Esophagus squamous epithelium (tissue), 4 donors: ENCODE results near the gene AOPEP.

ENCODE experiments used
- POLR2A ChIP-seq, 4 donors: fragments of 450-650 bp; IDR thresholded peaks; one replicate each; pipeline ENCODE4 v1.6.1; 2017; ENCODE audit warnings: antibody characterized with exemption in 4 of 4, mild to moderate bottlenecking in 4 of 4, moderate library complexity in 3 of 4
- TF ChIP-seq, protein P1 (sequence below), 6 experiments: fragments of 450-650 bp in 4 of 6; fragments of 200-600 bp in 2 of 6; sonication (generic) in 2 of 6; IDR thresholded peaks; one replicate each; pipeline ENCODE4 v1.5.1; 2016 to 2019; ENCODE audit warnings: antibody characterized with exemption in 6 of 6, mild to moderate bottlenecking in 4 of 6, moderate library complexity in 4 of 6

GRCh38 chr9:94714494-94714893, 12.0 kb upstream of the AOPEP start:
- TF ChIP-seq POLR2A (IDR thresholded peaks at IDR 0.05) = no peak
- TF ChIP-seq, protein P1, sequence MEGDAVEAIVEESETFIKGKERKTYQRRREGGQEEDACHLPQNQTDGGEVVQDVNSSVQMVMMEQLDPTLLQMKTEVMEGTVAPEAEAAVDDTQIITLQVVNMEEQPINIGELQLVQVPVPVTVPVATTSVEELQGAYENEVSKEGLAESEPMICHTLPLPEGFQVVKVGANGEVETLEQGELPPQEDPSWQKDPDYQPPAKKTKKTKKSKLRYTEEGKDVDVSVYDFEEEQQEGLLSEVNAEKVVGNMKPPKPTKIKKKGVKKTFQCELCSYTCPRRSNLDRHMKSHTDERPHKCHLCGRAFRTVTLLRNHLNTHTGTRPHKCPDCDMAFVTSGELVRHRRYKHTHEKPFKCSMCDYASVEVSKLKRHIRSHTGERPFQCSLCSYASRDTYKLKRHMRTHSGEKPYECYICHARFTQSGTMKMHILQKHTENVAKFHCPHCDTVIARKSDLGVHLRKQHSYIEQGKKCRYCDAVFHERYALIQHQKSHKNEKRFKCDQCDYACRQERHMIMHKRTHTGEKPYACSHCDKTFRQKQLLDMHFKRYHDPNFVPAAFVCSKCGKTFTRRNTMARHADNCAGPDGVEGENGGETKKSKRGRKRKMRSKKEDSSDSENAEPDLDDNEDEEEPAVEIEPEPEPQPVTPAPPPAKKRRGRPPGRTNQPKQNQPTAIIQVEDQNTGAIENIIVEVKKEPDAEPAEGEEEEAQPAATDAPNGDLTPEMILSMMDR (IDR thresholded peaks at IDR 0.05) = no peak
